Neural cell (in vitro differentiated cells): ENCODE results near the gene CTF1. TPM values are rescaled to one million over a fixed set of nuclear protein-coding genes. Genes with fewer than 3 reads are reported as not detected.

Experiments used
- H2AFZ ChIP-seq: fragments of 200-600, 300-800 bp; sonication (generic), shearing (Covaris generic); 2 replicates; pipeline ENCODE4 v1.6.0; 2014; ENCODE audit warnings: low read depth, mild to moderate bottlenecking, antibody characterized with exemption, low read length, moderate library complexity
- H3F3A ChIP-seq: fragments of 200-600 bp; shearing (Covaris generic); 2 replicates; pipeline ENCODE4 v1.6.1; 2016; ENCODE audit warnings: mild to moderate bottlenecking, moderate library complexity, mixed read lengths, antibody characterized with exemption, low read length; ENCODE audit not compliant: insufficient read depth, poor library complexity, severe bottlenecking
- H3K27ac ChIP-seq: fragments of 200-600, 300-800 bp; sonication (generic), shearing (Covaris generic); 2 replicates; pipeline ENCODE4 v1.5.1; 2014; ENCODE audit warnings: mild to moderate bottlenecking, low read length, moderate library complexity
- H3K27me3 ChIP-seq: fragments of 300-800, 200-600 bp; sonication (generic), shearing (Covaris generic); 2 replicates; pipeline ENCODE4 v1.6.0; 2014; ENCODE audit warnings: mild to moderate bottlenecking, low read depth, low read length, moderate library complexity; ENCODE audit not compliant: insufficient read depth
- H3K36me3 ChIP-seq: fragments of 300-800, 200-600 bp; sonication (generic), shearing (Covaris generic); 2 replicates; pipeline ENCODE4 v1.5.1; 2014; ENCODE audit warnings: mild to moderate bottlenecking, antibody characterized with exemption, low read length, moderate library complexity; ENCODE audit not compliant: insufficient read depth
- H3K4me2 ChIP-seq: fragments of 300-800, 200-600 bp; sonication (generic), shearing (Covaris generic); 2 replicates; pipeline ENCODE4 v1.6.0; 2014; ENCODE audit warnings: mild to moderate bottlenecking, low read length
- H3K4me3 ChIP-seq: fragments of 300-800, 200-600 bp; sonication (generic), shearing (Covaris generic); 2 replicates; pipeline ENCODE4 v1.5.1; 2014; ENCODE audit warnings: mild to moderate bottlenecking, low read length, moderate library complexity
- H3K79me2 ChIP-seq: fragments of 200-600 bp; shearing (Covaris generic); replicated peaks from 2 replicates; pipeline ENCODE4 v1.6.0; 2014; ENCODE audit warnings: mild to moderate bottlenecking, low read length, moderate library complexity; ENCODE audit not compliant: insufficient read depth
- H3K9ac ChIP-seq: fragments of 300-800, 200-600 bp; sonication (generic), shearing (Covaris generic); 2 replicates; pipeline ENCODE4 v1.6.1; 2016; ENCODE audit warnings: mild to moderate bottlenecking, low read length, mixed read lengths
- H3K9me2 ChIP-seq: fragments of 200-600 bp; shearing (Covaris generic); 2 replicates; pipeline ENCODE4 v1.6.1; 2016; ENCODE audit warnings: mild to moderate bottlenecking, low read length, mixed read lengths; ENCODE audit not compliant: insufficient read depth
- H3K9me3 ChIP-seq: fragments of 200-600, 300-800 bp; sonication (generic), shearing (Covaris generic); 2 replicates; pipeline ENCODE4 v1.6.1; 2016; ENCODE audit warnings: mild to moderate bottlenecking, mixed run types, low read length, moderate library complexity, mixed read lengths
- H4K20me1 ChIP-seq: fragments of 200-600 bp; shearing (Covaris generic); 2 replicates; pipeline ENCODE4 v1.6.1; 2016; ENCODE audit warnings: mild to moderate bottlenecking, mixed run types; ENCODE audit not compliant: insufficient read depth
- CTCF ChIP-seq: fragments of 450-650 bp; IDR thresholded peaks from 2 replicates; pipeline ENCODE4 v1.5.1; 2014; ENCODE audit warnings: antibody characterized with exemption, mild to moderate bottlenecking, moderate library complexity; ENCODE audit not compliant: poor library complexity, severe bottlenecking
- EP300 ChIP-seq: fragments of 450-650 bp; conservative IDR thresholded peaks from 2 replicates; pipeline ENCODE4 v1.6.1; 2014; ENCODE audit warnings: antibody characterized with exemption, mild to moderate bottlenecking, moderate library complexity; ENCODE audit not compliant: poor library complexity, severe bottlenecking
- EZH2 ChIP-seq: fragments of 200-600, 300-800 bp; shearing (Covaris generic), sonication (generic); IDR thresholded peaks from 2 replicates; pipeline ENCODE4 v1.6.1; 2014; ENCODE audit warnings: antibody characterized with exemption, low read length, borderline replicate concordance, mild to moderate bottlenecking; ENCODE audit not compliant: insufficient read depth, poor library complexity, severe bottlenecking
- MXI1 ChIP-seq: fragments of 450-650 bp; conservative IDR thresholded peaks from 2 replicates; pipeline ENCODE4 v1.6.1; 2014; ENCODE audit warnings: antibody characterized with exemption, mild to moderate bottlenecking; ENCODE audit not compliant: poor library complexity, severe bottlenecking
- POLR2AphosphoS5 ChIP-seq: IDR thresholded peaks from 2 replicates; pipeline ENCODE4 v1.6.1; 2012
- RAD21 ChIP-seq: fragments of 450-650 bp; conservative IDR thresholded peaks from 2 replicates; pipeline ENCODE4 v1.6.1; 2014; ENCODE audit warnings: antibody characterized with exemption, mild to moderate bottlenecking, moderate library complexity
- REST ChIP-seq: IDR thresholded peaks from 2 replicates; pipeline ENCODE4 v1.6.1; 2012; ENCODE audit warnings: borderline replicate concordance
- SMC3 ChIP-seq: fragments of 450-650 bp; conservative IDR thresholded peaks from 2 replicates; pipeline ENCODE4 v1.6.1; 2014; ENCODE audit warnings: antibody characterized with exemption, mild to moderate bottlenecking, moderate library complexity; ENCODE audit not compliant: poor library complexity
- TAF1 ChIP-seq: IDR thresholded peaks from 2 replicates; pipeline ENCODE4 v1.6.1; 2012; ENCODE audit warnings: low read depth
- polyA plus RNA-seq: library from polyadenylated mRNA; depleted of rRNA; stranded (reverse); fragments of >200 nt; gene quantifications from 2 replicates; pipeline ENCODE4 v1.2.3, GENCODE V29; 2014

CTF1 gene
- polyA plus RNA-seq, 1 donor from 2014 or later = not detected

- no peak overlapping the region for H2AFZ ChIP-seq
- H3K9me2 ChIP-seq = no peaks in the 10 kb centered on the region
- H3F3A ChIP-seq = peaks cover 5% of the 10 kb centered on the region
- peaks cover 6% of the 10 kb centered on the region for H3K36me3 ChIP-seq
- H3K27ac ChIP-seq = no peak overlapping the region
- H3K79me2 ChIP-seq = peaks cover 4% of the 10 kb centered on the region
- H3K4me3 ChIP-seq = peak overlapping the region; percentile 88
- H3K27me3 ChIP-seq = no peaks in the 10 kb centered on the region
- H3K9ac ChIP-seq = peak overlapping the region; percentile 81
- peak overlapping the region; percentile 91 for H3K4me2 ChIP-seq
- TF ChIP-seq SMC3 (no peak), CTCF (no peak), EZH2 (no peak), POLR2AphosphoS5 (no peak), EP300 (no peak), REST (no peak), TAF1 (no peak)
- no peaks in the 10 kb centered on the region for H4K20me1 ChIP-seq
- H3K9me3 ChIP-seq = no peaks in the 10 kb centered on the region
Observed at GRCh38 chr16:30892670-30893416, 3.6 kb upstream of the CTF1 start.

- Histone ChIP-seq H3K9me2 (no peaks in the 10 kb centered on the region), H3K9ac (peak overlapping the region; percentile 81), H3K9me3 (no peaks in the 10 kb centered on the region), H3K27me3 (no peaks in the 10 kb centered on the region), H3K27ac (no peak overlapping the region), H3F3A (peaks cover 5% of the 10 kb centered on the region), H2AFZ (peak overlapping the region; percentile 14), H3K36me3 (peaks cover 6% of the 10 kb centered on the region), H3K79me2 (peaks cover 4% of the 10 kb centered on the region), H4K20me1 (no peaks in the 10 kb centered on the region), H3K4me2 (peak overlapping the region; percentile 91), H3K4me3 (peak overlapping the region; percentile 88)
- no peak for TF ChIP-seq CTCF
- TF ChIP-seq SMC3 = no peak
- TF ChIP-seq TAF1 = no peak
- no peak for TF ChIP-seq POLR2AphosphoS5
- TF ChIP-seq RAD21 = no peak
- no peak for TF ChIP-seq EZH2
- no peak for TF ChIP-seq REST
- TF ChIP-seq EP300 = no peak
- TF ChIP-seq MXI1 = no peak
Observed at GRCh38 chr16:30893417-30893743, 3.0 kb upstream of the CTF1 start.
